ENCODE measurements around the gene GARS1. TPM values are rescaled to one million over a fixed set of nuclear protein-coding genes. Genes with fewer than 3 reads are reported as not detected.

Gene GARS1
- total RNA-seq, 1 donor from 2014 or later: 367 TPM

DNA sequence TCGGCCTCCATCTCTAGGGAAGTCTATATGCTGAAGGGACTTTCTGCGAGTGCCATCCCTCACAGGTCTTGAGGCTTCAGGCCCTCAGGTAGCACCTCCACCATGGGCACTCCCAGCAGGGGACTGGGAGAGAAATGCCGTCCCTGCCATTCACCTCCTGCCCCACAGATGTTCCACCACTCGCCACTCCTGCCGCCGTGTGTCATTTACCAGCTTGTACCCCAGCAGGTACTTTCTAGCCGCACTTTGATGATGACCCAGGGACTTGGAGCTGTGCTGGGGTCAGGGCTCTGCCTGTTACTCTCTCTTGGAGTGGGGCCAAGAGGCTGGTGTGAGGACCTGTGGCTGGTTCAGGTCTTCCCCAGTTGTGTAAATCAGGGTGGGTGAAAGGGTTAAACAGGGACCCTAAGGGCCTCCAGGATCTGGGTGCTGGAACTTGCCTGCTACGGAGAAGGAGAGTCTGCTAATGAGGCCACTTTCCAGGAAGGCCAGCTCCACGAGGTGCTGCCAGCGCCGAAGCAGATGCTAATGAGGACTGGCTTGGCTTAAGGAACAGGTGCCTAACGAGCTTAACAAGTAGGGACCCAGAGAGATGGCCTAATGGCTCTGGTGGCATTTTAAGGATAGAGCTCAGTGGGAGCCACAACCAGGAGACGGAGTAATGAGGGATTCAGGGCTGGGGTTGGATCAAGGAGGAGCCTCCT, 55.2 kb downstream of the GARS1 start:
- H3K4me3 ChIP-seq (ENCODE audit: low read depth, low read length): no peak overlapping the region
- no peaks in the 10 kb centered on the region for H3K36me3 ChIP-seq (ENCODE audit: control insufficient read depth, insufficient read depth, low read length)
- no peaks in the 10 kb centered on the region for H3K27me3 ChIP-seq (ENCODE audit: control insufficient read depth, insufficient read depth, low read length)
- no peak for DNase-seq (ENCODE audit: low read depth)
- TF ChIP-seq, protein P1, sequence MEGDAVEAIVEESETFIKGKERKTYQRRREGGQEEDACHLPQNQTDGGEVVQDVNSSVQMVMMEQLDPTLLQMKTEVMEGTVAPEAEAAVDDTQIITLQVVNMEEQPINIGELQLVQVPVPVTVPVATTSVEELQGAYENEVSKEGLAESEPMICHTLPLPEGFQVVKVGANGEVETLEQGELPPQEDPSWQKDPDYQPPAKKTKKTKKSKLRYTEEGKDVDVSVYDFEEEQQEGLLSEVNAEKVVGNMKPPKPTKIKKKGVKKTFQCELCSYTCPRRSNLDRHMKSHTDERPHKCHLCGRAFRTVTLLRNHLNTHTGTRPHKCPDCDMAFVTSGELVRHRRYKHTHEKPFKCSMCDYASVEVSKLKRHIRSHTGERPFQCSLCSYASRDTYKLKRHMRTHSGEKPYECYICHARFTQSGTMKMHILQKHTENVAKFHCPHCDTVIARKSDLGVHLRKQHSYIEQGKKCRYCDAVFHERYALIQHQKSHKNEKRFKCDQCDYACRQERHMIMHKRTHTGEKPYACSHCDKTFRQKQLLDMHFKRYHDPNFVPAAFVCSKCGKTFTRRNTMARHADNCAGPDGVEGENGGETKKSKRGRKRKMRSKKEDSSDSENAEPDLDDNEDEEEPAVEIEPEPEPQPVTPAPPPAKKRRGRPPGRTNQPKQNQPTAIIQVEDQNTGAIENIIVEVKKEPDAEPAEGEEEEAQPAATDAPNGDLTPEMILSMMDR (IDR thresholded peaks at IDR 0.05; ENCODE audit: insufficient read depth, low read length, severe bottlenecking): no peak
- FAIRE-seq: peak; percentile 32

- Histone ChIP-seq H3K36me3 (ENCODE audit: control insufficient read depth, insufficient read depth, low read length) (no peaks in the 10 kb centered on the region), H3K27me3 (ENCODE audit: control insufficient read depth, insufficient read depth, low read length) (no peaks in the 10 kb centered on the region), H3K4me3 (ENCODE audit: low read depth, low read length) (no peak overlapping the region)
- DNase-seq (ENCODE audit: low read depth): no peak
- TF ChIP-seq, protein P1 (IDR thresholded peaks at IDR 0.05; ENCODE audit: insufficient read depth, low read length, severe bottlenecking): no peak
- FAIRE-seq: no peak
These were observed 55.7 kb downstream of the GARS1 start for GRCh38 chr7:30650421-30650808.

- TF ChIP-seq, protein P1 (IDR thresholded peaks at IDR 0.05; ENCODE audit: insufficient read depth, low read length, severe bottlenecking): no peak
- FAIRE-seq (no peak), DNase-seq (ENCODE audit: low read depth) (no peak)
- H3K36me3 ChIP-seq (ENCODE audit: control insufficient read depth, insufficient read depth, low read length): no peaks in the 10 kb centered on the region
- no peaks in the 10 kb centered on the region for H3K27me3 ChIP-seq (ENCODE audit: control insufficient read depth, insufficient read depth, low read length)
- H3K4me3 ChIP-seq (ENCODE audit: low read depth, low read length): no peak overlapping the region
These were observed 57.5 kb downstream of the GARS1 start for GRCh38 chr7:30652132-30652531.

GRCh38 chr7:30652698-30653641, 58.3 kb downstream of the GARS1 start:
- DNase-seq (ENCODE audit: low read depth) (no peak), FAIRE-seq (no peak)
- Histone ChIP-seq H3K36me3 (ENCODE audit: control insufficient read depth, insufficient read depth, low read length) (no peaks in the 10 kb centered on the region), H3K27me3 (ENCODE audit: control insufficient read depth, insufficient read depth, low read length) (no peaks in the 10 kb centered on the region), H3K4me3 (ENCODE audit: low read depth, low read length) (no peak overlapping the region)
- TF ChIP-seq, protein P1 (IDR thresholded peaks at IDR 0.05; ENCODE audit: insufficient read depth, low read length, severe bottlenecking): no peak

DNA sequence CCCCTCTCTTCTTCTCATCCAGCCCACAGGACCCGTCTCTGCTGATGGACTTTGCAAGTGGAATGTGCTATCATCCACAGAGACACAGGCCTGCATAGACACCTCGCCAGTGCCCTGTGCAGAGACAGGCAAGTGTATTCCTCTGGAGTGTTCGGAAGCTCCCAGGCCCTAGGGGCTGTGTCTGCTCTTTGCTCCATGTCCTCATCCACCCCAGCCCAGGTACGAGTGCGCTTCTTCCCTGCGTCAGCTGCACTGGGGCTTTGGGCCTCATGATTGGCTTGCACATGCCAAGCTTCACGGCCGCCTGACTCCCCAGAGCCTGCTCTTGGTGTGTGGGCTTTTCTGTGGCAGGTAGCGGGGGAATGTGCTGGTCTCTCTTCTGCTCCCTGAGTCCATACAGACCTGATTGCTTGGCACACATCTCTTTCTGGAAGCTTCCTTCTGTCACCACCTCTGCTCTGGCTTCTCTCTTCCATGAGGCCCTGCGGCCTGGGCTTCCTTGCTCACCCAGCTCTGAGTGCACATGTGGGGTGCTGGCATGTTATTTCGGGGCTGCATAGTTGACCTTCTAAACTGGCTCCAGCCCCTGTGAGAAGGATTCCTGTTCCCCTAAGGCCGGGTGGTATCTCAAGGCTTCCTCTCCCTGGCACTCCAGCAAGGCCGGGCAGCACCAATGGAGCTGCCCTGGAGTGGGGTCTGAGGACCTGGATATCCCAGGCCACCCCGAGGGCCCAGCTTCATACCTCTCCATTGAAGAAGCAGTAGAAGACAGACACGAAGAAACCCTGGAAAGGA, 59.8 kb downstream of the GARS1 start:
- FAIRE-seq (no peak), DNase-seq (ENCODE audit: low read depth) (no peak)
- H3K36me3 ChIP-seq (ENCODE audit: control insufficient read depth, insufficient read depth, low read length): no peaks in the 10 kb centered on the region
- no peak overlapping the region for H3K4me3 ChIP-seq (ENCODE audit: low read depth, low read length)
- no peaks in the 10 kb centered on the region for H3K27me3 ChIP-seq (ENCODE audit: control insufficient read depth, insufficient read depth, low read length)
- TF ChIP-seq, protein P1 (IDR thresholded peaks at IDR 0.05; ENCODE audit: insufficient read depth, low read length, severe bottlenecking): no peak

Measured in bronchial epithelial cell (primary cell).